Trophoblast cell (in vitro differentiated cells and primary cell): ENCODE results near the gene PDIA5.

Experiments used
- DNase-seq, 2 donors: peaks; one replicate each; pipeline ENCODE4 v3.0.0-alpha.2; 2016
- H2AFZ ChIP-seq: 2 replicates; pipeline ENCODE4 v1.6.1; 2013; ENCODE audit warnings: low read length, moderate library complexity, mild to moderate bottlenecking; ENCODE audit not compliant: insufficient read depth, poor library complexity
- H2AK5ac ChIP-seq: 2 replicates; pipeline ENCODE4 v1.6.1; 2013; ENCODE audit warnings: mild to moderate bottlenecking, low read length
- H2BK120ac ChIP-seq: 2 replicates; pipeline ENCODE4 v1.6.1; 2013; ENCODE audit warnings: low read length, mild to moderate bottlenecking, moderate library complexity; ENCODE audit not compliant: insufficient read depth, poor library complexity
- H2BK12ac ChIP-seq: 2 replicates; pipeline ENCODE4 v1.6.1; 2013; ENCODE audit warnings: mild to moderate bottlenecking, low read length, moderate library complexity
- H2BK5ac ChIP-seq: 2 replicates; pipeline ENCODE4 v1.6.1; 2013; ENCODE audit warnings: low read length, low read depth, moderate library complexity, mild to moderate bottlenecking; ENCODE audit not compliant: poor library complexity
- H3K14ac ChIP-seq: 2 replicates; pipeline ENCODE4 v1.6.1; 2013; ENCODE audit warnings: mild to moderate bottlenecking, low read length
- H3K18ac ChIP-seq: 2 replicates; pipeline ENCODE4 v1.6.1; 2013; ENCODE audit warnings: mild to moderate bottlenecking, low read length
- H3K23ac ChIP-seq: 2 replicates; pipeline ENCODE4 v1.6.1; 2013; ENCODE audit warnings: low read length
- H3K27ac ChIP-seq: 2 replicates; pipeline ENCODE4 v1.5.1; 2013; ENCODE audit warnings: low read depth, mild to moderate bottlenecking, inconsistent platforms, low read length, moderate library complexity
- H3K27me3 ChIP-seq: 2 replicates; pipeline ENCODE4 v1.6.1; 2013; ENCODE audit warnings: inconsistent platforms, mild to moderate bottlenecking, low read length, moderate library complexity; ENCODE audit not compliant: insufficient read depth
- H3K36me3 ChIP-seq, 2 experiments: 1 replicate in 1 of 2; 2 replicates in 1 of 2; pipeline ENCODE4 v1.6.1; 2013; ENCODE audit warnings: low read length in 2 of 2, mild to moderate bottlenecking in 2 of 2, moderate library complexity in 1 of 2; ENCODE audit not compliant: insufficient read depth in 2 of 2, control insufficient read depth in 1 of 2
- H3K4ac ChIP-seq: 2 replicates; pipeline ENCODE4 v1.6.1; 2013; ENCODE audit warnings: low read depth, mild to moderate bottlenecking, low read length, moderate library complexity
- H3K4me1 ChIP-seq, 2 experiments: 1 replicate in 1 of 2; 2 replicates in 1 of 2; pipeline ENCODE4 v1.6.1; 2013; ENCODE audit warnings: low read length in 2 of 2, mild to moderate bottlenecking in 2 of 2, moderate library complexity in 1 of 2; ENCODE audit not compliant: insufficient read depth in 2 of 2, control insufficient read depth in 1 of 2
- H3K4me2 ChIP-seq: 2 replicates; pipeline ENCODE4 v1.6.1; 2013; ENCODE audit warnings: inconsistent platforms, mild to moderate bottlenecking, low read length, moderate library complexity
- H3K4me3 ChIP-seq: 2 replicates; pipeline ENCODE4 v1.5.1; 2013; ENCODE audit warnings: mild to moderate bottlenecking, low read depth, low read length, inconsistent platforms
- H3K79me1 ChIP-seq: one replicate; pipeline ENCODE4 v1.6.1; 2013; ENCODE audit warnings: low read length
- H3K79me2 ChIP-seq: 2 replicates; pipeline ENCODE4 v1.6.1; 2013; ENCODE audit warnings: low read length, mild to moderate bottlenecking; ENCODE audit not compliant: control insufficient read depth, insufficient read depth, poor library complexity
- H3K9ac ChIP-seq: 2 replicates; pipeline ENCODE4 v1.6.1; 2013; ENCODE audit warnings: mild to moderate bottlenecking, low read length
- H3K9me3 ChIP-seq: 2 replicates; pipeline ENCODE4 v1.6.1; 2013; ENCODE audit warnings: low read depth, mild to moderate bottlenecking, control low read depth, inconsistent platforms, low read length; ENCODE audit not compliant: insufficient read depth
- H4K12ac ChIP-seq: 2 replicates; pipeline ENCODE4 v1.6.1; 2013; ENCODE audit warnings: low read depth, mild to moderate bottlenecking, low read length, moderate library complexity
- H4K8ac ChIP-seq: 2 replicates; pipeline ENCODE4 v1.6.1; 2013; ENCODE audit warnings: low read depth, mild to moderate bottlenecking, low read length, moderate library complexity
- H4K91ac ChIP-seq: one replicate; pipeline ENCODE4 v1.6.1; 2013; ENCODE audit warnings: low read depth, mild to moderate bottlenecking, low read length, moderate library complexity
- WGBS: extraction: QIAGEN DNeasy Blood & Tissue Kit; methylation state at CpG from one replicate; pipeline ENCODE4 v1.1.7; 2013; ENCODE audit warnings: missing lambda C conversion rate; ENCODE audit not compliant: insufficient read length, insufficient coverage; ENCODE audit errors: extremely low coverage; 5-methylcytosine and 5-hydroxymethylcytosine counted together

Gene PDIA5

DNA sequence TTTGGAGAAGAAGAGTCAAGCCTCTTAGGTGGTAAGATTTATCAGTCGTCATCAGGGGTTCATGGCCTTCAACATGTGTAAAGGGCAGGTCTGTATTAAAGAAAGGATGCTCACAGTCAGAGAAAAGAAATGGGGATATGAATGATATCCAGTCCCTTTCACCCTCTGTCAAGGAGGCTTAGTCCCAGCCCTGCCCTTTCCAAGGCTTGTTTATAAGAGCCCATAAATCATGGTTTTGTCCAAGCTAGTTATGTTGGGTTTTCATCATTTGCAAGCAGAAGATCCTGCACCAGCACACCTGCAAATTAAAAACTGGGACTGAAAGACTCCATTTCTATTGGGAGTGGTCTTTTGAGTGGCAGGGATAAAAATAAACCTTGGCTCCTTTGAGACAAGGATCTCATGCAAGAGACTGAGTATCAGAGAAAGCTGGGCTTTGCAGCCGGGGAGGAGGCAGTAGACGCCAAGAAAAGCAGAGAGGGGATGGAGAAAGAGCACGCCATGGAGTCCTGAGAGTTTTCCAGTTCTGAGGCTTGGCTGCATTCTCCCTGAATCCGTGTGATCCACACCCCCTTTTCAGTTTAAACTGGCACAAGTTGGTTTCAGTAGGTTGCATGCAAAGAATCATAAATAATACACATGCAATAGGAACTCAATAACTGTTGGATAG, 12.6 kb upstream of the PDIA5 start:
- WGBS, result no CpG with 5 or more reads among the region's 5 CpGs
- no peak overlapping the region for H3K9ac ChIP-seq
- no peaks in the 10 kb centered on the region for H3K36me3 ChIP-seq
- H2AK5ac ChIP-seq, result no peak overlapping the region
- H3K79me2 ChIP-seq, result no peaks in the 10 kb centered on the region
- H2BK120ac ChIP-seq, result no peak overlapping the region
- no peak overlapping the region for H4K8ac ChIP-seq
- H3K27me3 ChIP-seq, result no peaks in the 10 kb centered on the region
- H3K4me3 ChIP-seq, result no peak overlapping the region
- H3K4me2 ChIP-seq, result no peak overlapping the region
- no peak overlapping the region for H3K14ac ChIP-seq
- peaks cover 9 to 15% of the 10 kb centered on the region in 2 experiments for H3K4me1 ChIP-seq
- no peak overlapping the region for H4K91ac ChIP-seq
- no peak overlapping the region for H3K27ac ChIP-seq
- no peak overlapping the region for H3K18ac ChIP-seq
- no peak overlapping the region for H4K12ac ChIP-seq
- no peak overlapping the region for H2BK5ac ChIP-seq
- peaks cover 3% of the 10 kb centered on the region for H3K79me1 ChIP-seq
- no peak overlapping the region for H3K23ac ChIP-seq
- H3K9me3 ChIP-seq, result no peaks in the 10 kb centered on the region
- no peak overlapping the region for H3K4ac ChIP-seq
- H2AFZ ChIP-seq, result no peak overlapping the region
- H2BK12ac ChIP-seq, result no peak overlapping the region
- DNase-seq, result no peak

DNA sequence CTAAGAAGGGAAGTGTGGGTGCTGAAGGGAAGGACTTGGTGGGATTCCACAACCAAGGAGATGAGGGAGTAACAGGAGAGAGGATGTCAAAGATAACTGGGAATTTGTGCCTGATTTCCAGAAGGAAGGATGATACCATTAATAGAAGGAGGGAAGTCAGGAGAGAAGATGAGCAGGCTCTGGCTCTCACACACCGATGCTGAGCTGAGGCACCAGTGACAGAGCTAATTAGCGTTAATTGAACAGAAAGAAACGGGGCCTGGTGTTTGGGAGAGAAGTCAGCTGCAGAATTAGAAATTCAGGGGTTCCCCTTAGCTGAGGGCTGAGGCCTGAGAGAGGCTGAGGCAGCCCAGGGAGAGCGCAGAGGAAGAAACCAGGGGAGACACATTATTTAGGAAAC, 11.9 kb upstream of the PDIA5 start:
- Histone ChIP-seq H3K23ac (no peak overlapping the region), H2BK5ac (no peak overlapping the region), H3K79me1 (peaks cover 3% of the 10 kb centered on the region), H3K4me3 (no peak overlapping the region), H3K36me3 (no peaks in the 10 kb centered on the region), H3K27ac (no peak overlapping the region), H3K9ac (no peak overlapping the region), H3K4me1 (peaks cover 9 to 15% of the 10 kb centered on the region in 2 experiments), H4K8ac (no peak overlapping the region), H3K4ac (no peak overlapping the region), H3K18ac (no peak overlapping the region), H4K91ac (no peak overlapping the region), H3K4me2 (no peak overlapping the region), H2BK12ac (no peak overlapping the region), H2BK120ac (no peak overlapping the region), H3K14ac (no peak overlapping the region), H2AFZ (no peak overlapping the region), H2AK5ac (no peak overlapping the region), H3K9me3 (no peaks in the 10 kb centered on the region), H4K12ac (no peak overlapping the region), H3K27me3 (no peaks in the 10 kb centered on the region), H3K79me2 (no peaks in the 10 kb centered on the region)
- no CpG with 5 or more reads among the region's 4 CpGs for WGBS
- DNase-seq, result no peak

DNA sequence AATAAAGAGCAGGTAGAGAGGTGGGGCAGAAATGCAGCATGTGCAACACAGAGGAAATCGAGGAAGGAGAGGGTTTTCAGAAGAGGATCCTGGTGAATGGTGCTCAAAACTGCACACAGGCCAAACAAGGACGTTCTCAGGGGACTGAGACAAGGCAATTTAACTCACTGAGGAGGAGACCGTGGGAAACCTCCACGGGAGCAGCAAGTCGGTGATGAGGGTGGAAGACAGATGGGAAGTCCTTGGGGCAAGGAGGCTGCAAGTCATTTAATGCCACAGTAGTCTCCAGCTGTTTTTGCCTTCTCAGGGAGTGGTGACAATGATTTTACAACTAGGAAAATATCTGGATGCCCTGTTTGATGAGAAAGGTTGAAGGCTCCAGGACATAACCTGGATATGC, 11.5 kb upstream of the PDIA5 start:
- no peak overlapping the region for H3K27ac ChIP-seq
- no peak overlapping the region for H2BK12ac ChIP-seq

DNA sequence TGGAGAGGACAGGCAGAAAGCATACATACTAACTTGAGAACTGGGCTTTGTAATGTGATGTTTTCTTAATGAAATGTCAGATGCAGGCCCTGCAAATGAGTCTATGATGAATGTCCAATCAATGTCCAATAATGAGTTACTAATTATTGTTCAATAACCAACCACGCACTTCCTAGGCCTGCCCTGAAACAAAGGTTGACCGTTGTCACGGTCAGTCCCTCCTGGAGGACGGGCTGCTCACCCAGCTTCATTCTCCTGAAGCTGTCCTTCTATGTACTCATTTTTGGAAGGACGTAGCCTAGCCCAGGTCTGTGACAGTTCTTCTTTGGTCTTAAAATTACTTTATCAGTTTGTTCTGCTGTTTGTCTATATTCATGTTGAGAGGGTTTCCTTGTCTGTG, 8.3 kb upstream of the PDIA5 start:
- Histone ChIP-seq H4K8ac (no peak overlapping the region), H3K9ac (no peak overlapping the region), H3K14ac (no peak overlapping the region), H2AK5ac (no peak overlapping the region), H3K4me2 (no peak overlapping the region), H2AFZ (no peak overlapping the region), H3K79me1 (no peaks in the 10 kb centered on the region), H4K91ac (no peak overlapping the region), H3K4me3 (no peak overlapping the region), H3K27me3 (no peaks in the 10 kb centered on the region), H3K4ac (no peak overlapping the region), H2BK5ac (no peak overlapping the region), H4K12ac (no peak overlapping the region), H2BK120ac (no peak overlapping the region), H2BK12ac (no peak overlapping the region), H3K23ac (no peak overlapping the region), H3K36me3 (no peaks in the 10 kb centered on the region), H3K4me1 (no peaks in the 10 kb centered on the region), H3K79me2 (no peaks in the 10 kb centered on the region), H3K27ac (no peak overlapping the region), H3K9me3 (no peaks in the 10 kb centered on the region), H3K18ac (no peak overlapping the region)
- no CpG with 5 or more reads among the region's 5 CpGs for WGBS
- DNase-seq, result no peak

More for the DNA sequence above, 11.5 kb upstream of the PDIA5 start:
- no peak overlapping the region for H3K4me2 ChIP-seq
- no peak overlapping the region for H2BK120ac ChIP-seq
- H2BK5ac ChIP-seq, result no peak overlapping the region
- no peak overlapping the region for H3K9ac ChIP-seq
- DNase-seq, result no peak
- H4K91ac ChIP-seq, result no peak overlapping the region
- no peak overlapping the region for H4K12ac ChIP-seq
- H3K4me1 ChIP-seq, result peaks cover 9 to 12% of the 10 kb centered on the region in 2 experiments
- no peak overlapping the region for H3K14ac ChIP-seq
- WGBS, result no CpG with 5 or more reads among the region's 5 CpGs
- H2AK5ac ChIP-seq, result no peak overlapping the region
- no peak overlapping the region for H3K23ac ChIP-seq
- H3K9me3 ChIP-seq, result no peaks in the 10 kb centered on the region
- H3K18ac ChIP-seq, result no peak overlapping the region
- no peaks in the 10 kb centered on the region for H3K79me2 ChIP-seq
- no peak overlapping the region for H3K4ac ChIP-seq
- H3K4me3 ChIP-seq, result no peak overlapping the region
- H3K27me3 ChIP-seq, result no peaks in the 10 kb centered on the region
- H4K8ac ChIP-seq, result no peak overlapping the region
- peaks cover 1% of the 10 kb centered on the region for H3K79me1 ChIP-seq
- no peaks in the 10 kb centered on the region for H3K36me3 ChIP-seq
- no peak overlapping the region for H2AFZ ChIP-seq
